ENCODE data around the gene ECHDC3. TPM values are rescaled to one million over a fixed set of nuclear protein-coding genes. Genes with fewer than 3 reads are reported as not detected.

The ECHDC3 gene
- total RNA-seq, 6 experiments from 2014 or later: 0.10 to 1.4 (median 0.23) TPM; not detected in 1

GRCh38 chr10:11799736-11800080 is 57.5 kb downstream of the ECHDC3 start:
- Mint-ChIP-seq H3K27ac (no peak overlapping the region), H3K4me3 (no peak overlapping the region), H3K9me3 (no peaks in the 10 kb centered on the region), H3K36me3 (ENCODE audit: low read depth) (no peaks in the 10 kb centered on the region), H3K27me3 (ENCODE audit: insufficient read depth) (no peaks in the 10 kb centered on the region), H3K4me1 (ENCODE audit: low read depth) (peaks cover 18% of the 10 kb centered on the region)
- TF ChIP-seq CTCF (IDR thresholded peaks at IDR 0.05): no peak
- DNase-seq: no peak

DNA sequence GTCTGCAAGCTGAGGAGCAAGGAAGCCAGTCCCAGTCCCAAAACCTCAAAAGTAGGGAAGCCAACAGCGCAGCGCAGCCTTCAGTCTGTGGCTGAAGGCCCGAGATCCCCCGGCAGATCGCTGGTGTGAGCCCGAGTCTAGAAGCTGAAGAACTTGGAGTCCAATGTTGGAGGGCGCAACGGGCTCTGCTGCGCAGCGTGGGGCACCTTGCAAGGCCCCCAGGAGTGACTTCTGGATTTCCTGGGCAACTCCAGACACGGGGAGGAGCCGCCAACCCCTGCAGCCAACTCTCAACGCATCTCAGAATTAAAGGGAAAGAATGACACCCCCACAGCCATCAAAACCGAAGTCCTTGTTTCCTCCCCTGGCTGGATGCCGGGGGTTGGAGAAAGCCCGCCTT is 62.2 kb downstream of the ECHDC3 start:
- Mint-ChIP-seq H3K4me1 (ENCODE audit: low read depth) (no peaks in the 10 kb centered on the region; the same call in 1 of the 2 replicates), H3K9me3 (no peaks in the 10 kb centered on the region), H3K27me3 (ENCODE audit: insufficient read depth) (peaks cover 8% of the 10 kb centered on the region; the same call in 1 of the 2 replicates), H3K4me3 (no peak overlapping the region), H3K27ac (no peak overlapping the region), H3K36me3 (ENCODE audit: low read depth) (no peaks in the 10 kb centered on the region)
- no peak for DNase-seq
- TF ChIP-seq CTCF (IDR thresholded peaks at IDR 0.05): no peak

GRCh38 chr10:11805792-11806191 is 63.6 kb downstream of the ECHDC3 start:
- no peak overlapping the region for H3K4me3 Mint-ChIP-seq
- DNase-seq: no peak
- peaks cover 8% of the 10 kb centered on the region; the same call in 1 of the 2 replicates for H3K27me3 Mint-ChIP-seq (ENCODE audit: insufficient read depth)
- TF ChIP-seq CTCF (IDR thresholded peaks at IDR 0.05): no peak
- H3K36me3 Mint-ChIP-seq (ENCODE audit: low read depth): no peaks in the 10 kb centered on the region
- no peaks in the 10 kb centered on the region for H3K9me3 Mint-ChIP-seq
- H3K27ac Mint-ChIP-seq: no peak overlapping the region
- peaks cover 9% of the 10 kb centered on the region for H3K4me1 Mint-ChIP-seq (ENCODE audit: low read depth)

DNA sequence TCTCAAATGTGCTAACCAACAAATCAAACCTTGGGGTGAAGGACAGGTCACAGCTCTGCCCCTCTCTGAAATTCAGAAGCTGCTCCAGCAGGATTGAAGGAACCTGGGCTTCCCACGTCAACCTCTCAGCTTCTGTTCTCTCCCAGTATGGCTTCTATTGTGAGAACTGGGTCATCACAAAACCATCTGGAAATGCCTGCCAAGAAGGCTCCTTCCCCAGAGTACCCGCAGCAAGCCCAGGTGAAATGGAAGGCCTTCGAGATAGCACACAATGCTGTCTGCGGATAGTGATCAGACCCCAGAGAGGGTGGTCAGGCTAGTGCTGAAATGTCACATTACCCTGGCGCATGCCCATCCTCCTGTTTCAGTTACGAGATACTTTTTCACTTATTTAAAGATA is 64.5 kb downstream of the ECHDC3 start:
- H3K9me3 Mint-ChIP-seq: no peaks in the 10 kb centered on the region
- no peak overlapping the region for H3K27ac Mint-ChIP-seq
- no peak for DNase-seq
- H3K36me3 Mint-ChIP-seq (ENCODE audit: low read depth): no peaks in the 10 kb centered on the region
- peaks cover 8% of the 10 kb centered on the region; the same call in 1 of the 2 replicates for H3K27me3 Mint-ChIP-seq (ENCODE audit: insufficient read depth)
- no peak overlapping the region for H3K4me3 Mint-ChIP-seq
- no peak for TF ChIP-seq CTCF (IDR thresholded peaks at IDR 0.05)
- peaks cover 11% of the 10 kb centered on the region for H3K4me1 Mint-ChIP-seq (ENCODE audit: low read depth)

DNA sequence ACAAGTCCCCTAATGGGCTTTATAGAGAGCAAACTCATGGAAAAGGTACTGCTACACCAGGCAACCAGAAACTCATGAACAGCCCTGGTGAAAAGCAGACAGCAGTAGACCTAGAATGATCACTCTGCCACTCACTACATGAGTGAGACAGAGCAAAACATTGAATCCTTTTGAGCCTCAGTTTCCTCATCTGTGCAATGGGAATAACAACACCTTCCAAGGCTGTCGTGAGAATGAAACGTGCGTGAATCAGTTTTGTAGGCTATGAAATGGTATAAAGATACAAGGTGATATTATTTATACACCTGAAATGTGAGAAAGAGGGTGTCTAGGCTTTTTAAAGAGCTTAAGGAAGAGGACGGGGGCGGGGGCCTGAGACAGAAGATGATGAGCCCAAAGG is 66.6 kb downstream of the ECHDC3 start:
- no peak overlapping the region for H3K4me3 Mint-ChIP-seq
- no peak overlapping the region for H3K27ac Mint-ChIP-seq
- H3K4me1 Mint-ChIP-seq (ENCODE audit: low read depth): peaks cover 13% of the 10 kb centered on the region
- H3K9me3 Mint-ChIP-seq: no peaks in the 10 kb centered on the region
- peaks cover 12% of the 10 kb centered on the region; the same call in 1 of the 2 replicates for H3K27me3 Mint-ChIP-seq (ENCODE audit: insufficient read depth)
- no peak for TF ChIP-seq CTCF (IDR thresholded peaks at IDR 0.05)
- DNase-seq: no peak
- H3K36me3 Mint-ChIP-seq (ENCODE audit: low read depth): no peaks in the 10 kb centered on the region

GRCh38 chr10:11810313-11810766 is 68.2 kb downstream of the ECHDC3 start:
- TF ChIP-seq CTCF (IDR thresholded peaks at IDR 0.05): no peak
- Mint-ChIP-seq H3K4me3 (no peak overlapping the region; the same call in 1 of the 2 replicates), H3K27me3 (ENCODE audit: insufficient read depth) (peaks cover 9% of the 10 kb centered on the region; the same call in 1 of the 2 replicates), H3K27ac (no peak overlapping the region), H3K4me1 (ENCODE audit: low read depth) (peaks cover 18% of the 10 kb centered on the region), H3K36me3 (ENCODE audit: low read depth) (no peaks in the 10 kb centered on the region), H3K9me3 (no peaks in the 10 kb centered on the region)
- no peak for DNase-seq
